ENCODE measurements around the gene SDK2.

Gene SDK2

GRCh38 chr17:73593249-73593965 lies 50.8 kb downstream of the SDK2 start:
- TF ChIP-seq CTCF (IDR thresholded peaks at IDR 0.05; ENCODE audit: insufficient read depth, low read length): no peak
- TF ChIP-seq POLR2AphosphoS5 (IDR thresholded peaks at IDR 0.05; ENCODE audit: low read depth): no peak
- no peak for DNase-seq (ENCODE audit: low read depth in 1 of 2, low spot score in 1 of 2)
- H3K27ac ChIP-seq (replicated peaks): no peak overlapping the region
- H3K27me3 ChIP-seq (ENCODE audit: insufficient read depth, poor library complexity, severe bottlenecking): no peaks in the 10 kb centered on the region
- no peak overlapping the region for H3K4me3 ChIP-seq (replicated peaks; ENCODE audit: insufficient read depth, low read length)

- no peak for DNase-seq (ENCODE audit: low read depth in 1 of 2, low spot score in 1 of 2)
- Histone ChIP-seq H3K27me3 (ENCODE audit: insufficient read depth, poor library complexity, severe bottlenecking) (no peaks in the 10 kb centered on the region), H3K4me3 (replicated peaks; ENCODE audit: insufficient read depth, low read length) (no peak overlapping the region), H3K27ac (replicated peaks) (no peak overlapping the region)
- no peak for TF ChIP-seq GABPA (IDR thresholded peaks at IDR 0.05; ENCODE audit: low read depth)
- TF ChIP-seq POLR2AphosphoS5 (IDR thresholded peaks at IDR 0.05; ENCODE audit: low read depth): no peak
- TF ChIP-seq CTCF (IDR thresholded peaks at IDR 0.05; ENCODE audit: insufficient read depth, low read length): no peak
- no peak for TF ChIP-seq REST (IDR thresholded peaks at IDR 0.05; ENCODE audit: insufficient replicate concordance, low read depth)
- no peak for TF ChIP-seq SPI1 (IDR thresholded peaks at IDR 0.05; ENCODE audit: borderline replicate concordance, low read depth)
Measured at GRCh38 chr17:73592501-73592961, 51.7 kb downstream of the SDK2 start.

GRCh38 chr17:73592079-73592415 lies 52.2 kb downstream of the SDK2 start:
- Histone ChIP-seq H3K27ac (replicated peaks) (no peak overlapping the region), H3K27me3 (ENCODE audit: insufficient read depth, poor library complexity, severe bottlenecking) (no peaks in the 10 kb centered on the region), H3K4me3 (replicated peaks; ENCODE audit: insufficient read depth, low read length) (no peak overlapping the region)
- TF ChIP-seq SPI1 (IDR thresholded peaks at IDR 0.05; ENCODE audit: borderline replicate concordance, low read depth) (no peak), GABPA (IDR thresholded peaks at IDR 0.05; ENCODE audit: low read depth) (no peak), REST (IDR thresholded peaks at IDR 0.05; ENCODE audit: insufficient replicate concordance, low read depth) (no peak), POLR2AphosphoS5 (IDR thresholded peaks at IDR 0.05; ENCODE audit: low read depth) (no peak), CTCF (IDR thresholded peaks at IDR 0.05; ENCODE audit: insufficient read depth, low read length) (no peak)
- no peak for DNase-seq (ENCODE audit: low read depth in 1 of 2, low spot score in 1 of 2)
